Thyroid gland (tissue), 4 donors: ENCODE measurements around the gene KCNK1. TPM values are rescaled to one million over a fixed set of nuclear protein-coding genes. Genes with fewer than 3 reads are reported as not detected.
"Not testable (repeated sequence)": the region's sequence is repeated elsewhere in the genome, so short reads cannot be mapped to it uniquely, and the experiment has no call there.

Experiments used
- DNase-seq, 2 donors: peaks; one replicate each; pipeline ENCODE4 v3.0.0-alpha.2; 2019
- H3K27ac ChIP-seq, 3 donors: fragments of 200-600 bp; sonication (generic); 1 replicate in 2 of 3; 2 replicates in 1 of 3; pipeline ENCODE4 v1.5.1; 2016 to 2019; ENCODE audit warnings: mild to moderate bottlenecking in 1 of 3, moderate library complexity in 1 of 3
- H3K27me3 ChIP-seq: fragments of 200-600 bp; sonication (generic); one replicate; pipeline ENCODE4 v1.5.1; 2019
- H3K36me3 ChIP-seq, 2 donors: fragments of 200-600 bp; sonication (generic); one replicate each; pipeline ENCODE4 v1.5.1; 2016 to 2019
- H3K4me1 ChIP-seq, 2 donors: fragments of 200-600 bp; sonication (generic); one replicate each; pipeline ENCODE4 v1.5.1; 2017 to 2019
- H3K4me3 ChIP-seq, 3 donors: fragments of 200-600 bp; sonication (generic); replicated peaks in 1 of 3; 1 replicate in 2 of 3; 2 replicates in 1 of 3; pipeline ENCODE4 v1.5.1; 2016; ENCODE audit warnings: mild to moderate bottlenecking in 1 of 3
- H3K9me3 ChIP-seq: fragments of 200-600 bp; sonication (generic); one replicate; pipeline ENCODE4 v1.5.1; 2017
- POLR2A ChIP-seq, 2 donors: fragments of 450-650 bp; IDR thresholded peaks; one replicate each; pipeline ENCODE4 v1.6.1; 2017; ENCODE audit warnings: antibody characterized with exemption in 2 of 2, mild to moderate bottlenecking in 2 of 2, moderate library complexity in 1 of 2
- WGBS, 2 donors: methylation state at CpG; one replicate each; pipeline ENCODE4 v1.1.5; 2017; 5-methylcytosine and 5-hydroxymethylcytosine counted together
- intact Hi-C: fragments of 100-400 bp; cut with DNase I; formaldehyde crosslinking; loops from one replicate; pipeline ENCODE4 v1.15.1; 2023
- total RNA-seq, 4 donors: library from RNA; depleted of rRNA; stranded (reverse); fragments of >200 nt; gene quantifications; one replicate each; pipeline ENCODE4 v1.2.3, GENCODE V29; 2016
- TF ChIP-seq, protein P1 (sequence below), 6 experiments: fragments of 200-600 bp in 3 of 6; fragments of 450-650 bp in 3 of 6; sonication (generic) in 3 of 6; IDR thresholded peaks; one replicate each; pipeline ENCODE4 v1.5.1; 2016 to 2019; ENCODE audit warnings: antibody characterized with exemption in 6 of 6, mild to moderate bottlenecking in 2 of 6, inconsistent platforms in 1 of 6, moderate library complexity in 1 of 6

Gene KCNK1
- total RNA-seq, 4 donors from 2014 or later, result 6.7 to 8.3 (median 7.6) TPM

DNA sequence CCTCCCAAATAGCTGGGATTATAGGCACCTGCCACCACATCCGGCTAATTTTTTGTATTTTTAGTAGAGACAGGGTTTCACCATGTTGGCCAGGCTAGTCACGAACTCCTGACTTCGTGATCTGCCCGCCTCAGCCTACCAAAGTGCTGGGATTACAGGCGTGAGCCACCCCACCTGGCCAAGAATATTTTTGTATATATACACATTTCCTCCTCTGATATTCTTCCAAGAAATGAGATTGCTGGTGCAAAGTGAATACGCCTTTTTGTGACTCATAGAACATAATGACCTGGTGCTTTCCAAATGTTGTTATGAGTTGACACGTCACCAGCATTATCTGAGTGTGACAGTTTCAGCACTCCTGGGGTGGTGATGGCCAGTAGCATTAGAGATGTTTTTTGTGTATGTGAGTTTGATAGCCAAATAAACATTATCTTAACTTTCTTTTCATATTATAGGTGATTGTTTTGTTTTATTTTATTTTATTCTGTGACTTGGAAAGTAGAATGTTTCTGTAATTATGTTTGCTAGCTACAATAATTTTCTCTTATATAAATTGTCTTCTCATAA lies 54.9 kb downstream of the KCNK1 start:
- H3K4me1 ChIP-seq, result no peaks in the 10 kb centered on the region
- no peak for DNase-seq
- H3K27me3 ChIP-seq, result no peaks in the 10 kb centered on the region
- H3K4me3 ChIP-seq, result no peak overlapping the region
- H3K27ac ChIP-seq, result no peak overlapping the region
- no peaks in the 10 kb centered on the region for H3K9me3 ChIP-seq
- intact Hi-C loops, result no loop called here
- TF ChIP-seq, protein P1, sequence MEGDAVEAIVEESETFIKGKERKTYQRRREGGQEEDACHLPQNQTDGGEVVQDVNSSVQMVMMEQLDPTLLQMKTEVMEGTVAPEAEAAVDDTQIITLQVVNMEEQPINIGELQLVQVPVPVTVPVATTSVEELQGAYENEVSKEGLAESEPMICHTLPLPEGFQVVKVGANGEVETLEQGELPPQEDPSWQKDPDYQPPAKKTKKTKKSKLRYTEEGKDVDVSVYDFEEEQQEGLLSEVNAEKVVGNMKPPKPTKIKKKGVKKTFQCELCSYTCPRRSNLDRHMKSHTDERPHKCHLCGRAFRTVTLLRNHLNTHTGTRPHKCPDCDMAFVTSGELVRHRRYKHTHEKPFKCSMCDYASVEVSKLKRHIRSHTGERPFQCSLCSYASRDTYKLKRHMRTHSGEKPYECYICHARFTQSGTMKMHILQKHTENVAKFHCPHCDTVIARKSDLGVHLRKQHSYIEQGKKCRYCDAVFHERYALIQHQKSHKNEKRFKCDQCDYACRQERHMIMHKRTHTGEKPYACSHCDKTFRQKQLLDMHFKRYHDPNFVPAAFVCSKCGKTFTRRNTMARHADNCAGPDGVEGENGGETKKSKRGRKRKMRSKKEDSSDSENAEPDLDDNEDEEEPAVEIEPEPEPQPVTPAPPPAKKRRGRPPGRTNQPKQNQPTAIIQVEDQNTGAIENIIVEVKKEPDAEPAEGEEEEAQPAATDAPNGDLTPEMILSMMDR (IDR thresholded peaks at IDR 0.05), result no peak
- TF ChIP-seq POLR2A (IDR thresholded peaks at IDR 0.05), result no peak
- no peaks in the 10 kb centered on the region for H3K36me3 ChIP-seq
- WGBS, 2 donors, result 79 to 86% methylated on average over 7 of the region's 7 CpGs

DNA sequence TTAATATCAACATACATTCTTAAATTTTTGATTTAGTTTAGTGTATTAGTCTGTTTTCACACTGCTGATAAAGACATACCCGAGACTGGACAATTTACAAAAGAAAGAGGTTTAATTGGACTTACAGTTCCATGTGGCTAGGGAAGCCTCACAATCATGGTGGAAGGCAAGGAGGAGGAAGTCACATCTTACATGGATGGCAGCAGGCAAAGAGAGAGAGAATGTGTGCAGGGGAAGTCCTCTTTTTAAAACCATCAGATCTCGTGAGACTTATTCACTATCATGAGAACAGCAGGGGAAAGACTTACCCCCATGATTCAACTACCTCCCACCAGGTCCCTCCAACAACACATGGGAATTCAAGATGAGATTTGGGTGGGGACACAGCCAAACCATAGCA lies 56.5 kb downstream of the KCNK1 start:
- intact Hi-C loops, H3K36me3 ChIP-seq, H3K27ac ChIP-seq, H3K4me1 ChIP-seq, H3K9me3 ChIP-seq, H3K27me3 ChIP-seq, H3K4me3 ChIP-seq, DNase-seq: not testable (repeated sequence)
- WGBS, 2 donors, result 77 to 91% methylated on average over 2 of the region's 2 CpGs

DNA sequence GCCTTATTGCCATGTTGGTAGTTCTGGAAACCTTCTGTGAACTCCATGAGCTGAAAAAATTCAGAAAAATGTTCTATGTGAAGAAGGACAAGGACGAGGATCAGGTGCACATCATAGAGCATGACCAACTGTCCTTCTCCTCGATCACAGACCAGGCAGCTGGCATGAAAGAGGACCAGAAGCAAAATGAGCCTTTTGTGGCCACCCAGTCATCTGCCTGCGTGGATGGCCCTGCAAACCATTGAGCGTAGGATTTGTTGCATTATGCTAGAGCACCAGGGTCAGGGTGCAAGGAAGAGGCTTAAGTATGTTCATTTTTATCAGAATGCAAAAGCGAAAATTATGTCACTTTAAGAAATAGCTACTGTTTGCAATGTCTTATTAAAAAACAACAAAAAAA lies 57.4 kb downstream of the KCNK1 start:
- no peaks in the 10 kb centered on the region for H3K4me1 ChIP-seq
- H3K27me3 ChIP-seq, result no peaks in the 10 kb centered on the region
- no peak overlapping the region for H3K4me3 ChIP-seq
- WGBS, 2 donors, result 89 to 94% methylated on average over 5 of the region's 5 CpGs
- TF ChIP-seq, protein P1 (IDR thresholded peaks at IDR 0.05), result no peak
- no peak for TF ChIP-seq POLR2A (IDR thresholded peaks at IDR 0.05)
- H3K27ac ChIP-seq, result no peak overlapping the region
- H3K36me3 ChIP-seq, result no peaks in the 10 kb centered on the region
- no peaks in the 10 kb centered on the region for H3K9me3 ChIP-seq
- DNase-seq, result no peak
- intact Hi-C loops, result no loop called here

DNA sequence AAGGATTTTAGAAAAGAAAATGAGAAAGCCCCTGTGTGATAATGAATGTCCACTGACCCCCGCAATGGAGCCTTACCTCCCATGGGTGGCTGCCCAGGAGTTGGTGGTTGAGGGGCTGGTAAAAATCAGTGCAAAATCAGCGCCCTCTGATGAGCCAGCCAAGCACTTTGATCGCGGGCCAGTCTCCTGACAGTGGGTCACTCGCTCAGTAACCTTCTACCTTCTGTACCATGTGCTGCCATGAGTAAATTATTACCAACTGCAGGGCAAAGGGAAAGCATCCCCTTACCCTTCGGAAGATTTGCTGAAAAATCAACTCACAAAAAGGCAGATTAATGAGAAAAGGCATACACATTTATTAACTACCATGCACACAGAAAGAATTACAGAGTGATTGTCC lies 58.8 kb downstream of the KCNK1 start:
- no peak overlapping the region for H3K4me3 ChIP-seq
- H3K9me3 ChIP-seq, result no peaks in the 10 kb centered on the region
- no peaks in the 10 kb centered on the region for H3K27me3 ChIP-seq
- no peak for TF ChIP-seq POLR2A (IDR thresholded peaks at IDR 0.05)
- TF ChIP-seq, protein P1 (IDR thresholded peaks at IDR 0.05), result no peak
- intact Hi-C loops, result no loop called here
- H3K4me1 ChIP-seq, result no peaks in the 10 kb centered on the region
- no peak overlapping the region for H3K27ac ChIP-seq
- no peak for DNase-seq
- H3K36me3 ChIP-seq, result no peaks in the 10 kb centered on the region
- 95% methylated on average over 6 of the region's 6 CpGs for WGBS, 2 donors

DNA sequence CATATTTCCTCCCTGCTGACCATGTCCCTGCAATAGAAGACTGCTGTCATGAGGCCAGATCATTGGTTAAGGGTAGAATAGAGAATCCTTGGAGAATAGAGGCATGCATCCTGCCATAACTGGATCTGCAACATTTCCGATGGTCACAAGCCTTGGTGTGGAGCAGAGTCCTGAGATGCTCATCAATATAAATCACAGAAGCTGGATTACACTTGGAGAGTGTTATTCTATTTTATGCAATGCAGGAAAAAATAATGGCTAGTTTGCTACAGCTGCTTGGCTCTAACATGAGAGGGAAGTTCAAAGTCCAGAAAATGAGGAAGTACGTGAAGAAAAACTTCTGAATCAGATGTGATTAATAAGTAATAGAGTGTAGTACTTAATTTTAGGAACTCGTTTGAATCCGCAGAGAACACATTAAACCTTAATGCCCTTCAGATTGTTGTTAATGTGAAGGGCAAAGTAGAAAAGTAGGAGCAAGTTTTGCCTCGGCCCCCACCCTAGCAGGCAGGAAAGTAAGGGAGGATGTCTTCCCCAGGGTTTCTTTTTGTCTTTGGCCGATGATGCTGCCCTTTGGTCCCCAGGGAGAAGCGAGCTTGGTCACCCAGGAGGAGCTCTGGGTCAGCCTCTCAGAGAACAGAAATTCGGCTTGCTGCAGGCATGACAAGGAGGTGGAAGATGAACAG lies 59.5 kb downstream of the KCNK1 start:
- no peaks in the 10 kb centered on the region for H3K27me3 ChIP-seq
- no peak for DNase-seq
- 74 to 80% methylated on average over 8 of the region's 8 CpGs for WGBS, 2 donors
- no peaks in the 10 kb centered on the region for H3K36me3 ChIP-seq
- H3K4me1 ChIP-seq, result no peaks in the 10 kb centered on the region
- TF ChIP-seq, protein P1 (IDR thresholded peaks at IDR 0.05), result no peak
- TF ChIP-seq POLR2A (IDR thresholded peaks at IDR 0.05), result no peak
- intact Hi-C loops, result no loop called here
- no peak overlapping the region for H3K27ac ChIP-seq
- H3K4me3 ChIP-seq, result no peak overlapping the region
- no peaks in the 10 kb centered on the region for H3K9me3 ChIP-seq
